HEK293 (cell line): ENCODE data around the gene CORO1C.
"Not testable (repeated sequence)": the region's sequence is repeated elsewhere in the genome, so short reads cannot be mapped to it uniquely, and the experiment has no call there.

Source experiments
- CTCF ChIA-PET: fragments of 350-600 bp; formaldehyde crosslinking; extraction: SDS; loops from one replicate; lab custom pipeline; 2021; ENCODE audit warnings: antibody characterized with exemption; lab: Yijun Ruan, JAX
- POLR2A ChIA-PET: fragments of 300-600 bp; formaldehyde crosslinking; extraction: SDS; loops from one replicate; lab custom pipeline; 2020; ENCODE audit warnings: antibody characterized with exemption, inconsistent platforms; lab: Yijun Ruan, JAX
- H3K27ac ChIP-seq: fragments of 200-500 bp; sonication (Bioruptor generic); 2 replicates; pipeline ENCODE4 v1.5.1; 2014; ENCODE audit warnings: low read depth, low read length, control low read depth, inconsistent platforms; ENCODE audit errors: extremely low read depth
- H3K36me3 ChIP-seq, 2 experiments: fragments of 200-500 bp in 1 of 2; sonication (Bioruptor generic) in 1 of 2; 1 replicate in 1 of 2; 2 replicates in 1 of 2; pipeline ENCODE4 v1.5.1; 2014 to 2017; ENCODE audit warnings: inconsistent platforms in 2 of 2, low read length in 2 of 2; ENCODE audit not compliant: control insufficient read depth in 2 of 2, insufficient read depth in 1 of 2
- H3K4me1 ChIP-seq: fragments of 200-500 bp; sonication (Bioruptor generic); 2 replicates; pipeline ENCODE4 v1.5.1; 2014; ENCODE audit warnings: mild to moderate bottlenecking, low read length, inconsistent platforms; ENCODE audit not compliant: control insufficient read depth, insufficient read depth
- H3K4me3 ChIP-seq: 2 replicates; pipeline ENCODE4 v1.5.1; 2011; ENCODE audit warnings: low read depth, mild to moderate bottlenecking, control low read depth, low read length, moderate library complexity
- H3K9me3 ChIP-seq: fragments of 200-500 bp; sonication (Bioruptor generic); 2 replicates; pipeline ENCODE4 v1.5.1; 2014; ENCODE audit warnings: low read depth, low read length, inconsistent platforms; ENCODE audit not compliant: control insufficient read depth, insufficient read depth
- BCL11A ChIP-seq: fragments of 450-650 bp; formaldehyde crosslinking; IDR thresholded peaks from 2 replicates; pipeline ENCODE4 v1.5.1; 2016; ENCODE audit warnings: low read depth, missing biosample characterization, missing genetic modification characterization
- GLIS2 ChIP-seq: fragments of 450-650 bp; formaldehyde crosslinking; IDR thresholded peaks from 2 replicates; pipeline ENCODE4 v1.5.1; 2016; ENCODE audit warnings: missing biosample characterization, missing genetic modification characterization
- HOXC10 ChIP-seq: sonication (generic); formaldehyde crosslinking; IDR thresholded peaks from 2 replicates; pipeline ENCODE4 v1.8.1; 2023; ENCODE audit warnings: mild to moderate bottlenecking, missing genetic modification reagents
- KLF8 ChIP-seq: fragments of 450-650 bp; formaldehyde crosslinking; IDR thresholded peaks from 2 replicates; pipeline ENCODE4 v1.5.1; 2016; ENCODE audit warnings: missing biosample characterization, missing genetic modification characterization
- KLF9 ChIP-seq: fragments of 450-650 bp; formaldehyde crosslinking; IDR thresholded peaks from 2 replicates; pipeline ENCODE4 v1.5.1; 2016; ENCODE audit warnings: missing biosample characterization, missing genetic modification characterization, low read depth
- TCF7L2 ChIP-seq: IDR thresholded peaks from 2 replicates; pipeline ENCODE4 v1.6.1; 2011; ENCODE audit warnings: low read depth, mild to moderate bottlenecking, inconsistent platforms, low read length, moderate library complexity, borderline replicate concordance
- ZIC2 ChIP-seq: fragments of 450-650 bp; formaldehyde crosslinking; IDR thresholded peaks from 2 replicates; pipeline ENCODE4 v1.5.1; 2016; ENCODE audit warnings: missing biosample characterization, missing genetic modification characterization
- ZNF112 ChIP-seq: fragments of 450-650 bp; formaldehyde crosslinking; IDR thresholded peaks from 2 replicates; pipeline ENCODE4 v1.5.0; 2017; ENCODE audit warnings: missing biosample characterization, missing genetic modification characterization
- ZNF133 ChIP-seq: fragments of 450-650 bp; formaldehyde crosslinking; IDR thresholded peaks from 2 replicates; pipeline ENCODE4 v1.5.1; 2016; ENCODE audit warnings: missing biosample characterization, missing genetic modification characterization
- ZNF274 ChIP-seq, 2 experiments: fragments of 200-500 bp in 1 of 2; fragments of 450-650 bp in 1 of 2; sonication (Bioruptor generic) in 1 of 2; formaldehyde crosslinking in 1 of 2; IDR thresholded peaks; 2 replicates each; pipeline versions ENCODE4 v1.5.1 to v1.6.1; 2014 to 2016; ENCODE audit warnings: borderline replicate concordance in 1 of 2, inconsistent platforms in 1 of 2, low read length in 1 of 2, missing biosample characterization in 1 of 2, missing genetic modification characterization in 1 of 2
- ZNF292 ChIP-seq: fragments of 450-650 bp; formaldehyde crosslinking; IDR thresholded peaks from 2 replicates; pipeline ENCODE4 v1.5.1; 2016; ENCODE audit warnings: low read depth, missing biosample characterization, missing genetic modification characterization, borderline replicate concordance
- ZNF768 ChIP-seq: fragments of 450-650 bp; formaldehyde crosslinking; IDR thresholded peaks from 2 replicates; pipeline ENCODE4 v1.5.1; 2018; ENCODE audit warnings: missing biosample characterization, mild to moderate bottlenecking, missing genetic modification characterization
- TF ChIP-seq, protein P1 (sequence below): sonication (generic); formaldehyde crosslinking; IDR thresholded peaks from 2 replicates; pipeline ENCODE4 v1.8.1; 2022; ENCODE audit warnings: mild to moderate bottlenecking, moderate library complexity, missing genetic modification reagents
- TF ChIP-seq, protein P2 (sequence below): fragments of 450-650 bp; formaldehyde crosslinking; IDR thresholded peaks from 2 replicates; pipeline ENCODE4 v1.5.1; 2016; ENCODE audit warnings: missing biosample characterization, missing genetic modification characterization, low read depth

The CORO1C gene

DNA sequence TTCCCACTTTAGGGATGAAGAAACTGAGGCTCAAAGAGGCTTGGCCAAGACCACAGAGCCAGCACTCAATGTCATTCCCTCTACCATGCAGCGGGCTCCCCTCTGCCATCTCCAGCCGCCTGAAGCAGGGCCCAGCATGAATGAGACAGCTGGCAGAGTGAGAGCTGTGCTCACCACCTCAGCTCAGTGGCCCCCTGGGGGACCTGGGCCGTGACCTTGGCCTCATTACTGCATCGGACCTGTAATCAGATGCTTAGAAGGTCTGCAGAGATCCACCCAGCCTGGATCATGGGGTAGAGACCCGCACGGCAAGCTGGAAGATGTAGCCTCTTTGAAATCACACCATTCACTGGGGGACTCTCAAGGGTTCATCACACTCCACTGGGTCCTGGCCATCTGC lies 22.7 kb upstream of the CORO1C start:
- CTCF ChIA-PET: no interaction called here
- Histone ChIP-seq H3K4me1 (no peaks in the 10 kb centered on the region), H3K36me3 (no peaks in the 10 kb centered on the region)
- no peak for TF ChIP-seq ZNF292 (tag by site-specific recombination)
- TF ChIP-seq ZIC2 (tag by site-specific recombination): peak; percentile 45; the same call in 1 of the 2 replicates
- TF ChIP-seq, all 188 proteins: peak for 1
- POLR2A ChIA-PET: interaction anchor here (1.6 kb wide), 1 partner anchor 24 kb away, joined by 7 read pairs; no protein-coding TSS in a partner anchor
- Histone ChIP-seq H3K4me3 (no peak overlapping the region), H3K9me3 (no peaks in the 10 kb centered on the region), H3K27ac (no peak overlapping the region)

DNA sequence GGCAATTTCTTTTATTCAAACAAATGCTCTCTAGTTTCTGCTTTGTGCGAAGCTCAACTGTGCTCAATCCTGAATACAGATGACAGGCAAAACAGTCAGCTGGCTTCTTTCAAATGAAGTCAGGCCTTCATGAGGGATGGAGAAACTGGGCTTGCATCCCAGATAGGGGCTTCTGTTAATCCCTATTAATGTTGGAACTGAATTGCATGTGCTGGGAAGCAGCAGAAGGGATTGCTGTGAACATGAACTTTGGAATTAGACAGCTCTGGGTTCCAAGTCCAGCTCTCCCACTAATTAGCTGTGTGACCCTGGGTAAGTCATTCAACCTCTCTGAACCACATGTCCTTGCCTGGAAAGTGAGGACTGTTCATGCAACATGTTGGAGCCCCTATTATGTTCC lies 21.1 kb upstream of the CORO1C start:
- POLR2A ChIA-PET: interaction anchor here (0.5 to 1.6 kb wide), 3 partner anchors 22 to 392 kb away, joined by 3 to 7 read pairs (median 4); no protein-coding TSS in a partner anchor
- Histone ChIP-seq H3K9me3 (no peaks in the 10 kb centered on the region), H3K4me1 (no peaks in the 10 kb centered on the region), H3K36me3 (no peaks in the 10 kb centered on the region), H3K27ac (no peak overlapping the region), H3K4me3 (no peak overlapping the region)
- TF ChIP-seq GLIS2 (tag by site-specific recombination): no peak
- 0 out of 2 replicates have a peak, but pooled peaks have one; percentile 12 for TF ChIP-seq ZNF768
- CTCF ChIA-PET: interaction anchor here (0.7 kb wide), 1 partner anchor 451 kb away, joined by 3 read pairs; no protein-coding TSS in a partner anchor

DNA sequence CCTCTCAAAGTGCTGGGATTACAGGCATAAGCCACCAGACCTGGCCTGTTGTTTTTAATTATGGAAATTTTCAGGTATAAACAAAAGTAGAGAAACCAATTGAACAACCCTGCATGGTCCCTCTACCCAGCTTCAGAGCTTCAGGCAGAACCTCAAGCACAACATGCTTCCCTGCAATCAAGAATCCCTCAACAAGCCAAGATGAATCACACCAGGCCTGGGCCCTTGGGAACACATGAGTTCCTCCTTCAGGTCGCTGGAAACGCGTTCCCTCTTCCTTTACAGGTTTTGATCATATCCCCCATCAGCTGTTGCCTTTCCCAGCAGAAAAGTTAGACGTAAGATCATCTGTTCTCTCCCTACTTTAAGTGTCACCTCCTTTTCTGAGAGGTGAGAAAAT lies 20.5 kb upstream of the CORO1C start:
- CTCF ChIA-PET: interaction anchor here (0.7 kb wide), 1 partner anchor 450 kb away, joined by 3 read pairs; no protein-coding TSS in a partner anchor

DNA sequence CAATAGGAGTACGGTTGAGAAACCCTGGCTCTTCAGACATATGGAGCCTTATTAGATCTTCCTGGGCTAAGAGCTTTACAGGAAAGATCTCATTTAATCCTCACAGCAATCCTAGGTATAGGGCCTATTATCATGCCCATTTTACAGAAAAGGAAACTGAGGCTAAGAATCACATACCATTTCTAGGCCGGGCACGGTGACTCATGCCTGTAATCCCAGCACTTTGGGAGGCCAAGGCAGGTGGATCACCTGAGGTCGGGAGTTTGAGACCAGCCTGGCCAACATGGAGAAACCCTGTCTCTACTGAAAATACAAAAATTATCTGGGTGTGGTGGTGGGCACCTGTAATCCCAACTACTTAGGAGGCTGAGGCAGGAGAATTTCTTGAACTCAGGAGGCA lies 19.7 kb upstream of the CORO1C start:
- POLR2A ChIA-PET: interaction anchor here (0.7 to 1.3 kb wide), 2 partner anchors 21 to 29 kb away, joined by 3 to 6 read pairs; no protein-coding TSS in a partner anchor
- H3K4me3 ChIP-seq, H3K27ac ChIP-seq, H3K36me3 ChIP-seq, CTCF ChIA-PET, H3K9me3 ChIP-seq, H3K4me1 ChIP-seq: not testable (repeated sequence)

More for the DNA sequence above, 20.5 kb upstream of the CORO1C start:
- Histone ChIP-seq H3K27ac (no peak overlapping the region), H3K9me3 (no peaks in the 10 kb centered on the region), H3K4me1 (no peaks in the 10 kb centered on the region), H3K36me3 (no peaks in the 10 kb centered on the region), H3K4me3 (no peak overlapping the region)
- TF ChIP-seq KLF8: no peak
- TF ChIP-seq, protein P1, sequence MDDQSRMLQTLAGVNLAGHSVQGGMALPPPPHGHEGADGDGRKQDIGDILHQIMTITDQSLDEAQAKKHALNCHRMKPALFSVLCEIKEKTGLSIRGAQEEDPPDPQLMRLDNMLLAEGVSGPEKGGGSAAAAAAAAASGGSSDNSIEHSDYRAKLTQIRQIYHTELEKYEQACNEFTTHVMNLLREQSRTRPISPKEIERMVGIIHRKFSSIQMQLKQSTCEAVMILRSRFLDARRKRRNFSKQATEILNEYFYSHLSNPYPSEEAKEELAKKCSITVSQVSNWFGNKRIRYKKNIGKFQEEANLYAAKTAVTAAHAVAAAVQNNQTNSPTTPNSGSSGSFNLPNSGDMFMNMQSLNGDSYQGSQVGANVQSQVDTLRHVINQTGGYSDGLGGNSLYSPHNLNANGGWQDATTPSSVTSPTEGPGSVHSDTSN (CRISPR knock-in tag): no peak
- no peak for TF ChIP-seq ZNF274 (IDR thresholded peaks at IDR 0.05; ENCODE audit: low read length)
- no peak for TF ChIP-seq ZNF274 (tag by site-specific recombination; IDR thresholded peaks at IDR 0.05; ENCODE audit: borderline replicate concordance)
- no peak for TF ChIP-seq ZNF133 (tag by site-specific recombination)
- TF ChIP-seq BCL11A (tag by site-specific recombination): no peak
- no peak for TF ChIP-seq ZNF112 (tag by site-specific recombination)
- TF ChIP-seq HOXC10 (CRISPR knock-in tag): no peak
- no peak for TF ChIP-seq KLF9 (tag by site-specific recombination)
- no peak for TF ChIP-seq TCF7L2
- TF ChIP-seq, protein P2, sequence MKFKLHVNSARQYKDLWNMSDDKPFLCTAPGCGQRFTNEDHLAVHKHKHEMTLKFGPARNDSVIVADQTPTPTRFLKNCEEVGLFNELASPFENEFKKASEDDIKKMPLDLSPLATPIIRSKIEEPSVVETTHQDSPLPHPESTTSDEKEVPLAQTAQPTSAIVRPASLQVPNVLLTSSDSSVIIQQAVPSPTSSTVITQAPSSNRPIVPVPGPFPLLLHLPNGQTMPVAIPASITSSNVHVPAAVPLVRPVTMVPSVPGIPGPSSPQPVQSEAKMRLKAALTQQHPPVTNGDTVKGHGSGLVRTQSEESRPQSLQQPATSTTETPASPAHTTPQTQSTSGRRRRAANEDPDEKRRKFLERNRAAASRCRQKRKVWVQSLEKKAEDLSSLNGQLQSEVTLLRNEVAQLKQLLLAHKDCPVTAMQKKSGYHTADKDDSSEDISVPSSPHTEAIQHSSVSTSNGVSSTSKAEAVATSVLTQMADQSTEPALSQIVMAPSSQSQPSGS (tag by site-specific recombination): no peak
- POLR2A ChIA-PET: interaction anchor here (0.7 to 1.3 kb wide), 2 partner anchors 22 to 28 kb away, joined by 3 to 6 read pairs; no protein-coding TSS in a partner anchor
